Measurements from ENCODE around the gene CACNB2.
"Not testable (repeated sequence)": the region's sequence is repeated elsewhere in the genome, so short reads cannot be mapped to it uniquely, and the experiment has no call there.

Gene CACNB2

DNA sequence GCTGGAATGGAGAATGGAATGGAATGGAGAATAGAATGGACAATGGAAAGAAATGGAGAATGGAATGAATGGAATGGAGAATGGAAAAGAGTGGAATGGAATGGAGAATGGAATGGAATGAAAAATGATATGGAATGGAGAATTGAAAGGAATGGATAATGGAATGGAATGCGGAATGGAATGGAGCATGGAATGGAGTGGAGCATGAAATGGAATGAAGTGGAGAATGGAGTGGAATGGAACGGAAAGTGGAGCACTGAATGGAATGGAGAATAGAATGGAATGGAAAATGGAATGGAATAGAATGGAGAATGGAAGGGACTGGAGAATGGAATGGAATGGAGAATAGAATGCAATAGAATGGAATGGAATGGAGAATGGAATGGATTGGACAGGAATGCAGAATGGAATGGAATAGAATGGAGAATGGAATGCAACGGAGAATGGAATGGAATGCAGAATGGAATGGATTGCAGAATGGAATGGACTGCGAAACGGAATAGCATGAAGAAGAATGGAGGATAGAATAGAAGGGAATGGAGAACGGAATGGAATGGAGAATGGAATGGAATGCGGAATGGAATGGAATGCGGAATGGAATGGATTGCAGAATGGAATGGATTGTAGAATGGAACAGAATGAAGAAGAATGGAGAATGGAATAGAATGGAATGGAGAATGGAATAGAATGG, 421.8 kb downstream of the CACNB2 start:
- no peak overlapping the region for H3K4me3 ChIP-seq (ENCODE audit: low read depth, low read length)
- TF ChIP-seq, protein P1, sequence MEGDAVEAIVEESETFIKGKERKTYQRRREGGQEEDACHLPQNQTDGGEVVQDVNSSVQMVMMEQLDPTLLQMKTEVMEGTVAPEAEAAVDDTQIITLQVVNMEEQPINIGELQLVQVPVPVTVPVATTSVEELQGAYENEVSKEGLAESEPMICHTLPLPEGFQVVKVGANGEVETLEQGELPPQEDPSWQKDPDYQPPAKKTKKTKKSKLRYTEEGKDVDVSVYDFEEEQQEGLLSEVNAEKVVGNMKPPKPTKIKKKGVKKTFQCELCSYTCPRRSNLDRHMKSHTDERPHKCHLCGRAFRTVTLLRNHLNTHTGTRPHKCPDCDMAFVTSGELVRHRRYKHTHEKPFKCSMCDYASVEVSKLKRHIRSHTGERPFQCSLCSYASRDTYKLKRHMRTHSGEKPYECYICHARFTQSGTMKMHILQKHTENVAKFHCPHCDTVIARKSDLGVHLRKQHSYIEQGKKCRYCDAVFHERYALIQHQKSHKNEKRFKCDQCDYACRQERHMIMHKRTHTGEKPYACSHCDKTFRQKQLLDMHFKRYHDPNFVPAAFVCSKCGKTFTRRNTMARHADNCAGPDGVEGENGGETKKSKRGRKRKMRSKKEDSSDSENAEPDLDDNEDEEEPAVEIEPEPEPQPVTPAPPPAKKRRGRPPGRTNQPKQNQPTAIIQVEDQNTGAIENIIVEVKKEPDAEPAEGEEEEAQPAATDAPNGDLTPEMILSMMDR (IDR thresholded peaks at IDR 0.05; ENCODE audit: borderline replicate concordance, insufficient read depth, low read depth, low read length): no peak

DNA sequence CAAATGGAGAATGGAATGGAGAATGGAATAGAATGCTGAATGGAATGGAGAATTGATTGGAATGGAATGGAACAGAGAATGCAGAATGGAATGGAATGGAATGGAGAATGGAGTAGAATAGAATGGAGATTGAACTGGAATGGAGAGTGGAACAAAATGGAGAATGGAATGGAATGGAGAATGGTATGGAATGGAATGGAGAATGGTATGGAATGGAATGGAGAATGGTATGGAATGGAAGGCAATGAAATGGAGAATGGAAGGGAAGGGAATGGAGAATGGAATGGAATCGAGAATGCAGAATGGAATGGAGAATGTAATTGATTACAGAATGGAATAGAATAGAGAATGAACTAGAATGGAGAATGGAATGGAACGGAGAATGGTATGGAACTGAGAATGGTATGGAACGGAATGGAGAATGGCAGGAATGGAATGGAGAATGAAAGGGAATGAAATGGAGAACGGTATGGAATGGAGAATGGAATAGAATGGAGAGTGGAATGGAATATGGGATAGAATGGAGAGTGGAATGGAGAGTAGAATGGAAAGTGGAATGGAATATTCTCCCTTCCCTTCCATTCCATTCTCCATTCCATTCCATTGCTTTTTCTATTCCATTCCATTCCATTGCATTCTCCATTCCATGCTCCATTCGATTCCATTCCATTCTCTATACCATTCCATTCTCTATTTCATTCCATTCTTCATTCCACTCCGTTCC, 422.9 kb downstream of the CACNB2 start:
- H3K4me3 ChIP-seq (ENCODE audit: low read depth, low read length): no peak overlapping the region
- TF ChIP-seq, protein P1 (IDR thresholded peaks at IDR 0.05; ENCODE audit: borderline replicate concordance, insufficient read depth, low read depth, low read length): no peak

DNA sequence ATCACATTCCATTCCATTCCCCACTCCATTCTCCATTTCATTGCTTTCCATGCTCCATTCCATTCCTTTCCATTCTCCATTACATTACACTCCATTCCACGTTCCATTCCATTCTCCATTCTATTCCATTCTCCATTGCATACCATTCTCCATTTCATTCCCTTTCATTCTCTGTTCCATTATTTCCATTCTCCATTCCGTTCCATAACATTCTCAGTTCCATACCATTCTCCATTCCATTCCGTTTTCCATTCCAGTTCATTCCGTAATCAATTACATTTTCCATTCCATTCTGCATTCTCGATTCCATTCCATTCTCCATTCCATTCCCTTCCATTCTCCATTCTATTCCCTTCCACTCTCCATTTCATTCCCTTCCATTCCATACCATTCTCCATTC, 424.8 kb downstream of the CACNB2 start:
- H3K4me3 ChIP-seq (ENCODE audit: low read depth, low read length): no peak overlapping the region
- TF ChIP-seq, protein P1 (IDR thresholded peaks at IDR 0.05; ENCODE audit: borderline replicate concordance, insufficient read depth, low read depth, low read length): no peak

DNA sequence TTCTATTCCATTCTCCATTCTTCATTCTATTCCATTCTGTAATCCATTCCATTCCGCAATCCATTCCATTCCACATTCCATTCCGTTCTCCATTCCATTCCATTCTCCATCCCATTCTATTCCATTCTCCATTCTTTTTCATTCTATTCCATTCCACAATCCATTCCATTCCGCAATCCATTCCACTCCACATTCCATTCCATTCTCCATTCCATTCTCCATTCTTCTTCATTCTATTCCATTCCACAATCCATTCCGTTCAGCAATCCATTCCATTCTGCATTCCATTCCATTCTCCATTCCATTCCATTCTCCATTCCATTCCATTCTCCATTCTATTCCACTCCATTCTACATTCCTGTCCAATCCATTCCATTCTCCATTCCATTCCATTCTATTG, 426.0 kb downstream of the CACNB2 start:
- H3K4me3 ChIP-seq (ENCODE audit: low read depth, low read length): no peak overlapping the region
- TF ChIP-seq, protein P1 (IDR thresholded peaks at IDR 0.05; ENCODE audit: borderline replicate concordance, insufficient read depth, low read depth, low read length): no peak

DNA sequence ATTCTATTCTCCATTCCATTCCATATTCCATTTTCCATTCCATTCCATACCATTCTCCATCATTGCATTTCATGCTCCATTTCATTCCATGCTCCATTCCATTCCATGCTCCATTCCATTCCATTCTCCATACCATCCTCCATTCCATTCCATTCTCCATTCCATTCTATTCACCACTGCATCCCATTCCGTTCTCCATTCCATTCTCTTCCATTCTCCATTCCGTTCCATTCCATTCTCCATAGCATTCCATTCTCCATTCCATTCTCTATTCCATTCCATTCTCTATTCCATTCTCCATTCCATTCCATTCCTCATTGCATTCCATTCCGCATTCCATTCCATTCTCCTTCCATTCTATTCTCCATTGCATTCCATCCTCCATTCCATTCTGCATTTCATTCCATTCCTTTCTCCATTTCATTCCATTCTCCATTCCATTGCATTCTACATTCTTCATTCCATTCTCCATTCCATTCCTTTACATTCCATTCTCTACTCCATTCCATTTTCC, 427.2 kb downstream of the CACNB2 start:
- TF ChIP-seq, protein P1 (IDR thresholded peaks at IDR 0.05; ENCODE audit: borderline replicate concordance, insufficient read depth, low read depth, low read length): no peak

DNA sequence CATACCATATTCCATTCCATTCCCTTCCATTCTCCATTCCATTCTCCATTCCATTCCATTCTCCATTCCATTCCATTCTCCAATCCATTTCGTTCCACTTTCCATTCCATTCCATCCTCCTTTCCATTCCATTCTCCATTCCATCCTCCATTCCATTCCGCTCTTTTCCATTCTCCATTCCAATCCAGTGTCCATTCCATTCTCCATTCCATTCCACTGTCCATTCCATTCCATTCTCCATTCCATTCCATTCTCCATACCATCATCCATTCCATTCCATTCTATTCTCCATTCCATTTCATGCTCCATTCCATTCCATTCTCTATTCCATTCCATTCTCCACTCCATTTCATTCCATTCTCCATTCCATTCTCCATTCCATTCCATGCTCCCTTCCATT, 430.2 kb downstream of the CACNB2 start:
- not testable (repeated sequence) for H3K4me3 ChIP-seq (ENCODE audit: low read depth, low read length)

More for the DNA sequence above, 427.2 kb downstream of the CACNB2 start:
- H3K4me3 ChIP-seq (ENCODE audit: low read depth, low read length): no peak overlapping the region

DNA sequence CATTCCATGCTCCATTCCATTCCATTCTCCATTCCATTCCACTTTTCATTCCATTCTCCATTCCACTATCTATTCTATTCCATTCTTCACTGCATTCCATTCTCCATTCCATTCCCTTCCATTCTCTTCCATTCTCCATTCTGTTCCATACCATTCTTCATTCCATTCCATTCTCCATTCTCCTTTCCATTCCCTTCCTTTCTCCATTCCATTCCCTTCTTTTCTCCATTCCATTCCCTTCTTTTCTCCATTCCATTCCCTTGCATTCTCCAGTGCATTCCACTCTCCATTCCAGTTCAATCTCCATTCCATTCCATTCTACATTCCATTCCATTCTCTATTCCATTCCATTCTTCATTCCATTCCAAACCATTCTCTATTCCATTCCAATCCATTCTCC, 430.9 kb downstream of the CACNB2 start:
- no peak overlapping the region for H3K4me3 ChIP-seq (ENCODE audit: low read depth, low read length)
- TF ChIP-seq, protein P1 (IDR thresholded peaks at IDR 0.05; ENCODE audit: borderline replicate concordance, insufficient read depth, low read depth, low read length): no peak
